Measurements from ENCODE around the gene WBP1L. TPM values are rescaled to one million over a fixed set of nuclear protein-coding genes. Genes with fewer than 3 reads are reported as not detected.
"Not testable (repeated sequence)": the region's sequence is repeated elsewhere in the genome, so short reads cannot be mapped to it uniquely, and the experiment has no call there.

The WBP1L gene
- polyA plus RNA-seq, 4 donors, result 15.2 to 38.8 (median 23.3) TPM

DNA sequence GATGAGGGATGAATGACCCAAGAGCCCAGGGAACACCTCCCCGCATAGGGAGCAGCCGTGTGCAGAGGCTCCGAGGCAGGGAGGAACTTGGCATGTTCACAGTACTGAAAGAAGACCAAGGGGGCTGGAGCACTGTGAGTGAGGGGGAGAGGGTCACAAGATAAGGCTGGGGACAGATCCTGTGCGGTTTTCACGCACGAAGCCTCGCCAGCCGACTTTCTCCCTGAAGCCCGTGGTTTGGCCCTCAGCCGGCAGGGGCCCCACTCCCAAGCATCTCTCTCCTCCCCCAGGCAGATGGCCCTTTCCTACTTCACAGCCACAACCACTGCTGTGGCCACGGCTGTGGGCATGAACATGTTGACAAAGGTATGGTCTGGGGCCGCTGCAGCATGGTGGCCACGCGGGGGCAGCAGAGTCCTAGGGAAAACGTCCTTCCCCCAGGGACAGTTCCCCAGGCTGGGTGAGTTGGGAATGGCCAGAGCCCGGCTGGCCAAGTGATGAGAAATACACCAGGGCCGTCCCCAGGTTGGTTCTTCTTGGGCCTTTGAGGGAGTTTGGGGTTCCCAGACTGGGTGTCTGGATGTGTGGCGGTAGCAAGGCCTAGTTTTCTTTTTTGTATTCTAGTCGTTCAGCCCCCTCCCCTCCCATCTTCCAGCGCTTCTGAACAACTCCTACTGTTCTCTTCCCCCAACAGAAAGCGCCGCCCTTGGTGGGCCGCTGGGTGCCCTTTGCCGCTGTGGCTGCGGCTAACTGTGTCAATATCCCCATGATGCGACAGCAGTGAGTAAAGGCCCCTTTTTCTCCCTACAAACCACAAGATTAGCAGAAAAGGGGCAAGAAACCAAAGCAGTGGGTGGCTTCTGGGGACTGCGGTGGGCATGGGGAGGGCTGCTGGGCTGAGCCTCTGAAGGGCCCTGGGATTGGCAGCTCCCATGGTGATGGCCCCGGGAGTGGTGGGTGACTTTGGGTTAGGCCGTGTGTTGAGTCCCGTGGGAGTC lies 14.4 kb upstream of the WBP1L start:
- 56 to 60% (median 58%) methylated on average over 30 of the region's 30 CpGs for whole genome bisulfite sequencing, 3 donors
- DNase-seq (peak; percentile 73 to 83), FAIRE-seq (no peak)
- H3K27ac ChIP-seq (ENCODE audit: low read depth in 1 of 3, low read length in 2 of 3), result no peak overlapping the region
- no peaks in the 10 kb centered on the region for H3K4me1 ChIP-seq (ENCODE audit: control insufficient read depth in 3 of 3, insufficient read depth in 2 of 3, low read depth in 1 of 3, low read length in 2 of 3)
- peaks cover 0 to 67% (median 4%) of the 10 kb centered on the region in 3 donors for H3K36me3 ChIP-seq (ENCODE audit: control insufficient read depth in 3 of 3, insufficient read depth in 2 of 3, low read depth in 1 of 3, low read length in 3 of 3)
- H3K9me3 ChIP-seq (ENCODE audit: control insufficient read depth in 2 of 2, insufficient read depth in 1 of 2, low read depth in 1 of 2, low read length in 1 of 2), result no peaks in the 10 kb centered on the region
- H3K27me3 ChIP-seq (ENCODE audit: control insufficient read depth in 3 of 3, insufficient read depth in 3 of 3, low read length in 3 of 3), result no peaks in the 10 kb centered on the region
- no peak overlapping the region for H3K4me3 ChIP-seq (ENCODE audit: low read depth in 1 of 3, low read length in 3 of 3)

DNA sequence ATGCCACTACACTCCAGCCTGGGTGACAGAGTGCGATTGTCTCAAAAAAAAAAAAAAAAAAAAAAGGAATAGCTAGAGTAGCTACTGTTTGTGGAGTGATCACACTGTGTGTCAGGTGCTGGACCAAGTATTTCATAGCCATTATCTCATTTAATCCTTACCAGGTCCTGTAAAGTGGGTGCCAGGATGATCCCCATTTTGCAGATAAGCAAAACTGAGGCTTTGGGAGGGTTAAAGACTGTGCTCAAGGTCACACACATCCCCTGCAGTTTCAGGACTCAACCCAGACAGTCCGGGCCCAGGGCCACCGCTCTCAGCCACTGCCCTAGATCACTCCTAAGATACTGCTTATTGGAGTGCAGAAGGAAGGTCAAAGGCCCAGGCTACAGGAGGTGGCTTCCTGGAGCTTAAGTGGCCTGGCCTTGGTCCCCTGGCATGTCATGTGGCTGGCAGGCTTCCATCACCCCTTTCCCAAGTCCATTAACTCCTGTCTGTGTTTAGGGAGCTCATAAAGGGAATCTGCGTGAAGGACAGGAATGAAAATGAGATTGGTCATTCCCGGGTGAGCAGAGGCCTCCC lies 12.4 kb upstream of the WBP1L start:
- 78 to 83% (median 80%) methylated on average over 5 of the region's 5 CpGs for WGBS, 3 donors
- peaks cover 0 to 74% (median 4%) of the 10 kb centered on the region in 3 donors for H3K36me3 ChIP-seq (ENCODE audit: control insufficient read depth in 3 of 3, insufficient read depth in 2 of 3, low read depth in 1 of 3, low read length in 3 of 3)
- no peak overlapping the region for H3K4me3 ChIP-seq (ENCODE audit: low read depth in 1 of 3, low read length in 3 of 3)
- H3K27me3 ChIP-seq (ENCODE audit: control insufficient read depth in 3 of 3, insufficient read depth in 3 of 3, low read length in 3 of 3), result no peaks in the 10 kb centered on the region
- FAIRE-seq (no peak), DNase-seq (no peak)
- no peak overlapping the region for H3K27ac ChIP-seq (ENCODE audit: low read depth in 1 of 3, low read length in 2 of 3)
- H3K4me1 ChIP-seq (ENCODE audit: control insufficient read depth in 3 of 3, insufficient read depth in 2 of 3, low read depth in 1 of 3, low read length in 2 of 3), result no peaks in the 10 kb centered on the region
- no peaks in the 10 kb centered on the region for H3K9me3 ChIP-seq (ENCODE audit: control insufficient read depth in 2 of 2, insufficient read depth in 1 of 2, low read depth in 1 of 2, low read length in 1 of 2)

DNA sequence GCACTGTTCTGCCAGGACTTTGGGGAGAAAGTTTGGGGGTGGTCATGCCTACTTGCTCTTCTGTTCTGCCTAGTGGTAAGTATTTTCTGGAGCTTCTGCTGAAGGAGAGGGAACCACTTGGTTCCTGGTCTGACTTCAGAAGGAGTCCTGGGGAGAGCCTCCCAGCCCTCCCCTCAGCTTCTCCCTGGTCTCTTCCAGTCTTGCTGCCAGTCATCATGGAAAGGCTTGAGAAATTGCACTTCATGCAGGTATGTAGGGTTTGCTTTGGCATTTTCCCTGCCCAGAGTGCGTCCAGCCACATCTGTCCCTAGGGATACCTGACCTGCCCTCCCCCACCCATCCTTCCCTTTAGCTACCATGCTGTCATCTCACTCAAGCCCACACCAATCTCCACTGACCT lies 11.1 kb upstream of the WBP1L start:
- FAIRE-seq, result no peak
- Histone ChIP-seq H3K27me3 (ENCODE audit: control insufficient read depth in 3 of 3, insufficient read depth in 3 of 3, low read length in 3 of 3) (no peaks in the 10 kb centered on the region), H3K36me3 (ENCODE audit: control insufficient read depth in 3 of 3, insufficient read depth in 2 of 3, low read depth in 1 of 3, low read length in 3 of 3) (peaks cover 0 to 64% (median 0%) of the 10 kb centered on the region in 3 donors), H3K4me1 (ENCODE audit: control insufficient read depth in 3 of 3, insufficient read depth in 2 of 3, low read depth in 1 of 3, low read length in 2 of 3) (no peaks in the 10 kb centered on the region), H3K4me3 (ENCODE audit: low read depth in 1 of 3, low read length in 3 of 3) (no peak overlapping the region), H3K27ac (ENCODE audit: low read depth in 1 of 3, low read length in 2 of 3) (no peak overlapping the region), H3K9me3 (ENCODE audit: control insufficient read depth in 2 of 2, insufficient read depth in 1 of 2, low read depth in 1 of 2, low read length in 1 of 2) (no peaks in the 10 kb centered on the region)
- WGBS, 3 donors, result 67 to 68% methylated on average over 1 of the region's 1 CpG; no CpG with 5 or more reads in 1 of the 3 donors
- DNase-seq, result no peak

DNA sequence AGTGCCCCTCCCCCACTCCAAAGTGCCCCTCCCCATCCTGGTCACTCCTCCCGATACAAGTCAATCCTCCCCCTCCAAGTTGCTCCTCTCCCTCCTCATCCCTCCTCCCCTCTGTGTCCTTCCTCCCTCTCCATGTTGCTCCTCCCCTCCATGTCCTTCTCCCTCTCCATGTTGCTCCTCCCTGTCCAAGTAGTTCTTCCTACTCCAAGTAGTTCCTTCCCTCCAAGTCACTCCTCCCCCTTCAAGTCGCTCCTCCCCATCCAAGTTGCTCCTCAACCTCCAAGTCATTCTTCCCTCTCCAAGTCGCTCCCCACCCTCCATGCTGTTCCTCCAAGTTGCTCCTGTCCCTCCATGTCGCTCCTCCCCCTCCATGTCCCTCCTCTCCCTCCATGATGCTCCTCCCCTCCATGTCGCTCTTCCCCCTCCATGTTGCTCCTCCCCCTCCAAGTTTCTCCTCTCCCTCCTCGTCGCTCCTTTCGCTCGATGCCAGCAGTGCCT lies 8.6 kb upstream of the WBP1L start:
- H3K27me3 ChIP-seq (ENCODE audit: control insufficient read depth in 3 of 3, insufficient read depth in 3 of 3, low read length in 3 of 3), result no peaks in the 10 kb centered on the region
- H3K4me1 ChIP-seq (ENCODE audit: control insufficient read depth in 3 of 3, insufficient read depth in 2 of 3, low read depth in 1 of 3, low read length in 2 of 3), result peaks cover 0 to 5% (median 0%) of the 10 kb centered on the region in 3 donors
- no peak for FAIRE-seq
- no peak for DNase-seq
- H3K9me3 ChIP-seq (ENCODE audit: control insufficient read depth in 2 of 2, insufficient read depth in 1 of 2, low read depth in 1 of 2, low read length in 1 of 2), result no peaks in the 10 kb centered on the region
- WGBS, 3 donors, result 76 to 87% (median 87%) methylated on average over 9 of the region's 9 CpGs
- peaks cover 0 to 47% (median 0%) of the 10 kb centered on the region in 3 donors for H3K36me3 ChIP-seq (ENCODE audit: control insufficient read depth in 3 of 3, insufficient read depth in 2 of 3, low read depth in 1 of 3, low read length in 3 of 3)
- no peak overlapping the region for H3K27ac ChIP-seq (ENCODE audit: low read depth in 1 of 3, low read length in 2 of 3)
- no peak overlapping the region for H3K4me3 ChIP-seq (ENCODE audit: low read depth in 1 of 3, low read length in 3 of 3)

DNA sequence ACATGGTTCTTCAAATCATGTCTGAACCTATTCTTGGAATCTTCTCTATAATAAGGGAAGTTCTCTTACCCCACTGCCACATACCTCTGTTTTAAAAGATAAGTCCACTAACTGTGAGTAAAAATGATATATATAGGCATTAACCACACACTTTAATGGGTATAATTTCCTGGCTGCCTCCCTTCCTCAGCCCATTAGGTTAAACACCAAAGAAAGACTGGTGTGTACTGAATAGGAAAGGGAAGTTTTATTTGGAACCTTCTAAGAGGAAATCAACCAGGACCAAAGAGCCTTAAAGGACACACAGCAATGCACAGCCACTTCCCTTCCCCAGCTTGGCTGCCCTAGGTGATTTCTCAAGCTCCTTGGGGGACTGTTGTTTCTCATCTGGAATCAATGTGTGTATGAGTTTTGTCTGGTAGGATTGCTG lies 5.0 kb upstream of the WBP1L start:
- Histone ChIP-seq H3K4me1 (ENCODE audit: control insufficient read depth in 3 of 3, insufficient read depth in 2 of 3, low read depth in 1 of 3, low read length in 2 of 3) (peaks cover 0 to 17% (median 0%) of the 10 kb centered on the region in 3 donors), H3K4me3 (ENCODE audit: low read depth in 1 of 3, low read length in 3 of 3) (no peak overlapping the region), H3K27ac (ENCODE audit: low read depth in 1 of 3, low read length in 2 of 3) (no peak overlapping the region), H3K36me3 (ENCODE audit: control insufficient read depth in 3 of 3, insufficient read depth in 2 of 3, low read depth in 1 of 3, low read length in 3 of 3) (peaks cover 0 to 22% (median 0%) of the 10 kb centered on the region in 3 donors), H3K9me3 (ENCODE audit: control insufficient read depth in 2 of 2, insufficient read depth in 1 of 2, low read depth in 1 of 2, low read length in 1 of 2) (no peaks in the 10 kb centered on the region), H3K27me3 (ENCODE audit: control insufficient read depth in 3 of 3, insufficient read depth in 3 of 3, low read length in 3 of 3) (no peaks in the 10 kb centered on the region)
- FAIRE-seq (no peak), DNase-seq (no peak)

DNA sequence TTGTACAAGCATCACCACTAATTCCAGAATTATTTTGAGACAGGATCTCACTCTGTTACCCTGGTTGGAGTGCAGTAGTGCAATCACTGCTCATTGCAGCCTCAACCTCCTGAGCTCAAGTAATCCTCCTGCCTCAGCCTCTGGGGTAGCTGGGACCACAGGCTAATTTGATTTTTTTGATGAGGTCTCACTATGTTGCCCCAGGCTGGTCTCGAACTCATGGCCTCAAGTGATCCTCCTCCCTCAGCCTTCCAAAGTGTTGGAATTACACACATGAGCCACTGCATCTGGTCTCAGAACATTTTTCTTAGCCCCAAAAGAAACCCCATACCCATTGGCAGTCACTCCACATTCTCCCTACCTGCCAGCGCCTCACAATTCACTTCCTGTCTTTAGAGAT lies 3.5 kb upstream of the WBP1L start:
- WGBS, 3 donors, result 71 to 92% (median 91%) methylated on average over 2 of the region's 2 CpGs
- Histone ChIP-seq H3K27ac (ENCODE audit: low read depth in 1 of 3, low read length in 2 of 3) (no peak overlapping the region), H3K9me3 (ENCODE audit: control insufficient read depth in 2 of 2, insufficient read depth in 1 of 2, low read depth in 1 of 2, low read length in 1 of 2) (no peaks in the 10 kb centered on the region), H3K27me3 (ENCODE audit: control insufficient read depth in 3 of 3, insufficient read depth in 3 of 3, low read length in 3 of 3) (no peaks in the 10 kb centered on the region), H3K4me1 (ENCODE audit: control insufficient read depth in 3 of 3, insufficient read depth in 2 of 3, low read depth in 1 of 3, low read length in 2 of 3) (peaks cover 0 to 21% (median 2%) of the 10 kb centered on the region in 3 donors), H3K36me3 (ENCODE audit: control insufficient read depth in 3 of 3, insufficient read depth in 2 of 3, low read depth in 1 of 3, low read length in 3 of 3) (peaks cover 0 to 12% (median 0%) of the 10 kb centered on the region in 3 donors), H3K4me3 (ENCODE audit: low read depth in 1 of 3, low read length in 3 of 3) (no peak overlapping the region)
- no peak for FAIRE-seq
- DNase-seq, result no peak

DNA sequence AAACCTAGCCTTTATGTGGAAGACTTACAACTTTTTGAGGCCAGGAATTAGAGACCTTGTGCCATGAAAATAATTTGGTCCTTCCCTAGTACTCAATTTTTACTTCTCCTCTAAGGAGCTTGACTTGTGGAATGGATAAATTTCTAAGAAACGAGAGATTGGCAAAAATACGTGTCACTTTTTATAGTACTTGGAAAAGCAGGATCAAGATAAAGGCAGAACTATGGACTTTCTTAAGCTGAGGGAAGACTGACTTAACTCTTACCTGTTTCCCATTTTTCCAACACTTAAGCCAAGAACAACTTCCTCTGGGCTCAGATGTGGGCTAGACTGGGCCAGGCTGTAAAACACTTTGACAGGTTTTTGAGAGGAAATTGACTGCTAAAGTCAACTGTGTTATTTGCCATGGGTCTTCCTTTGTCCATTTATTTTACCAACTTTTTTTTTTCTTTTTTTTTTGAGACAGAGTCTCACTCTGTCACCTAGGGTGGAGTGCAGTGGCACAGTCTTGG lies 2.0 kb upstream of the WBP1L start:
- FAIRE-seq (no peak), DNase-seq (peak in 1 of 2 donors; percentile 57)
- Histone ChIP-seq H3K27me3 (ENCODE audit: control insufficient read depth in 3 of 3, insufficient read depth in 3 of 3, low read length in 3 of 3) (no peaks in the 10 kb centered on the region), H3K36me3 (ENCODE audit: control insufficient read depth in 3 of 3, insufficient read depth in 2 of 3, low read depth in 1 of 3, low read length in 3 of 3) (peaks cover 0 to 4% (median 0%) of the 10 kb centered on the region in 3 donors), H3K4me1 (ENCODE audit: control insufficient read depth in 3 of 3, insufficient read depth in 2 of 3, low read depth in 1 of 3, low read length in 2 of 3) (peaks cover 5 to 24% (median 6%) of the 10 kb centered on the region in 3 donors), H3K4me3 (ENCODE audit: low read depth in 1 of 3, low read length in 3 of 3) (no peak overlapping the region), H3K27ac (ENCODE audit: low read depth in 1 of 3, low read length in 2 of 3) (peak overlapping the region in 1 of 3 donors; percentile 5), H3K9me3 (ENCODE audit: control insufficient read depth in 2 of 2, insufficient read depth in 1 of 2, low read depth in 1 of 2, low read length in 1 of 2) (no peaks in the 10 kb centered on the region)
- 18 to 54% (median 26%) methylated on average over 2 of the region's 2 CpGs for WGBS, 3 donors

DNA sequence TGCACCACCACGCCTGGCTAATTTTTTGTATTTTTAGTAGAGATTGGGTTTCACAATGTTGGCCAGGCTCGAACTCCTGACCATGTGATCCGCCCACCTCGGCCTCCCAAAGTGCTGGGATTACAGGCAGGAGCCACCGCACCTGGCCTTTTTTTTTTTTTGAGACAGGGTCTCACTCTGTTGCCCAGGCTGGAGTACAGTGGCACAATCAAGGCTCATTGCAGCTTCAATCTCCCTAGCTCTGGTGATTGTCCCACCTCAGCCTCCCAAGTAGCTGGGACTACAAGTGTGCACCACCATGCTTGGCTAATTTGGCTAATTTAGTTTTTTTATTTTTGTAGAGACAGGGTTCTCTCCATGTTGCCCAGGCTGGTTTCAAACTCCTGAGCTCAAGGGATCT lies 1.4 kb upstream of the WBP1L start:
- not testable (repeated sequence) for H3K27ac ChIP-seq (ENCODE audit: low read depth in 1 of 3, low read length in 2 of 3); H3K9me3 ChIP-seq (ENCODE audit: control insufficient read depth in 2 of 2, insufficient read depth in 1 of 2, low read depth in 1 of 2, low read length in 1 of 2); H3K36me3 ChIP-seq (ENCODE audit: control insufficient read depth in 3 of 3, insufficient read depth in 2 of 3, low read depth in 1 of 3, low read length in 3 of 3); H3K27me3 ChIP-seq (ENCODE audit: control insufficient read depth in 3 of 3, insufficient read depth in 3 of 3, low read length in 3 of 3); FAIRE-seq; H3K4me3 ChIP-seq (ENCODE audit: low read depth in 1 of 3, low read length in 3 of 3); DNase-seq
- H3K4me1 ChIP-seq (ENCODE audit: control insufficient read depth in 3 of 3, insufficient read depth in 2 of 3, low read depth in 1 of 3, low read length in 2 of 3), result peaks cover 5 to 24% (median 6%) of the 10 kb centered on the region in 3 donors
- 88 to 94% (median 90%) methylated on average over 5 of the region's 5 CpGs for WGBS, 3 donors
